Activated T-cell treated with anti-CD3 and anti-CD28 coated beads, Interleukin-2, amount 50 U/mL, for 4 hours (primary cell): ENCODE results near the gene TMEM179. TPM values are rescaled to one million over a fixed set of nuclear protein-coding genes. Genes with fewer than 3 reads are reported as not detected.
A peak's percentile ranks its signal among the peaks of the same experiment; 100 is the strongest.
"Not testable (repeated sequence)": the region's sequence is repeated elsewhere in the genome, so short reads cannot be mapped to it uniquely, and the experiment has no call there.

Experiments
- ATAC-seq, 2 donors: fragments of 200-7000 bp; cut with Tn5 transposase; one replicate each; pipeline ENCODE4 v1.10.0; 2021
- DNase-seq: peaks from one replicate; pipeline ENCODE4 v3.0.0-alpha.2; 2020
- H3K27me3 Mint-ChIP-seq: one replicate; pipeline ENCODE4 v1.8.0; 2021; ENCODE audit warnings: low read depth, mixed read lengths
- H3K36me3 Mint-ChIP-seq: one replicate; pipeline ENCODE4 v1.8.0; 2022; ENCODE audit warnings: mixed read lengths; ENCODE audit not compliant: insufficient read depth
- H3K4me1 Mint-ChIP-seq: one replicate; pipeline ENCODE4 v1.8.0; 2021; ENCODE audit warnings: low read depth, mixed read lengths
- H3K4me3 Mint-ChIP-seq: one replicate; pipeline ENCODE4 v1.8.0; 2021; ENCODE audit warnings: mild to moderate bottlenecking, moderate library complexity, mixed read lengths
- H3K9me3 Mint-ChIP-seq: one replicate; pipeline ENCODE4 v1.8.0; 2021; ENCODE audit warnings: mixed read lengths
- total RNA-seq, 3 donors: library from RNA; stranded (reverse); gene quantifications; one replicate each; pipeline ENCODE4 v1.2.1, GENCODE V29; 2021

TMEM179 gene
- total RNA-seq, 3 donors from 2014 or later: not detected

DNA sequence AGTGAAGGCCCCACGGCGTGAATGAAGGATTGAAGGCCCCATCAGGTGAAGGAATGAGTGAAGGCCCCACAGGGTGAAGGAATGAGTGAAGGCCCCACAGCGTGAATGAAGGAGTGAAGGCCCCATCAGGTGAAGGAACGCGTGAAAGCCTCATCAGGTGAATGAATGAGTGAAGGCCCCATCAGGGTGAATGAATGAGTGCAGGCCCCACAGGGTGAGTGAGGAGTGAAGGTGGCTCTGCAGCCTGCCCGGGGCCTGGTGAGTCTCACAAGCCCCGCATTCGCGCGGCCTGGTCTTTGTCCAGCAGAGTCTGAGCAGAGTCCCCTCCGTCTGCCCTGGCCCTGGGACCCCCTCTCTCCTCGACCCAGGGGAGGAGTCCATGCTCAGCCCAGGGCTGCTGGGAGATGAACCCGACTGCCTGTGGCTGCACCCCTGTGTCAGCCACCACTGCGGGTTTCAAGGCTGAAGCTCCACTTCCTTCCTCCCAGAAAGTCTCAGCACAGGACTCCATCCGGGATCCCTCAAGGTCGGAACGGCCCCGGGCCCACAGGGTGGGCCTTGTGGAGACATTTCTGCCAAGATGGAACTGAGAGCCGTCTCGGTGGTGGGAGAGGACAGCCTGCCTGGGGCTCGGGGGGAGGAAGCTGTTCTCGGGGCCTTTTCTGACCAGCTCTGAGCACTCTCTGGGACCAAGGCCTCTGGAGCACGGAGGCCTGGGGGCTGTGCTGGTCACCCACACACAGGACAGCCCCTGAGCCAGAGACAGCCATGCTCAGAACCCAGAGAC, 37.4 kb upstream of the TMEM179 start:
- Mint-ChIP-seq H3K27me3 (peaks cover 19% of the 10 kb centered on the region), H3K9me3 (peaks cover 6% of the 10 kb centered on the region), H3K36me3 (no peaks in the 10 kb centered on the region), H3K4me3 (no peak overlapping the region), H3K4me1 (peaks cover 6% of the 10 kb centered on the region)
- peak in 1 of 2 donors; percentile 19 for ATAC-seq
- no peak for DNase-seq

DNA sequence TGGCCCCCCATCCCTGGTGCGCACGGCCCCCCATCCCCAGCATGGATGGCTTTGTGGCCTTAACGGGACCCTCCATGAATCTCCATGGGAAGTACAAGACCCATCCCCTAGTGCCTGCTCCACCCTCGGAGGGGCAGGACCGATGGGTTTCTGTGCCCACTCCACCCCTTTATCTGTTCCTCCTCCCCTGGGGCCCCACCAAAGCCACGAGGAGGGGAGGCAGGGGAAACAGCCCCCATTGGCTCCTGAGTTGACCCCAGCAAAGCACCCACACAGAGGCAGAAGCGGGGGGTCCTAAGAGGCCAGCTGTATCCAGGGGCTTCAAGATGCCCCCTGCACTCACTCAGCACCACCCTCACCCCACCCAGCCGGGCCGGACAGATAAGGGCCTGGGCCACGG, 36.1 kb upstream of the TMEM179 start:
- H3K4me3 Mint-ChIP-seq: no peak overlapping the region
- H3K36me3 Mint-ChIP-seq: no peaks in the 10 kb centered on the region
- H3K4me1 Mint-ChIP-seq: peaks cover 6% of the 10 kb centered on the region
- peaks cover 6% of the 10 kb centered on the region for H3K9me3 Mint-ChIP-seq
- DNase-seq (no peak), ATAC-seq (no peak)
- peaks cover 19% of the 10 kb centered on the region for H3K27me3 Mint-ChIP-seq

DNA sequence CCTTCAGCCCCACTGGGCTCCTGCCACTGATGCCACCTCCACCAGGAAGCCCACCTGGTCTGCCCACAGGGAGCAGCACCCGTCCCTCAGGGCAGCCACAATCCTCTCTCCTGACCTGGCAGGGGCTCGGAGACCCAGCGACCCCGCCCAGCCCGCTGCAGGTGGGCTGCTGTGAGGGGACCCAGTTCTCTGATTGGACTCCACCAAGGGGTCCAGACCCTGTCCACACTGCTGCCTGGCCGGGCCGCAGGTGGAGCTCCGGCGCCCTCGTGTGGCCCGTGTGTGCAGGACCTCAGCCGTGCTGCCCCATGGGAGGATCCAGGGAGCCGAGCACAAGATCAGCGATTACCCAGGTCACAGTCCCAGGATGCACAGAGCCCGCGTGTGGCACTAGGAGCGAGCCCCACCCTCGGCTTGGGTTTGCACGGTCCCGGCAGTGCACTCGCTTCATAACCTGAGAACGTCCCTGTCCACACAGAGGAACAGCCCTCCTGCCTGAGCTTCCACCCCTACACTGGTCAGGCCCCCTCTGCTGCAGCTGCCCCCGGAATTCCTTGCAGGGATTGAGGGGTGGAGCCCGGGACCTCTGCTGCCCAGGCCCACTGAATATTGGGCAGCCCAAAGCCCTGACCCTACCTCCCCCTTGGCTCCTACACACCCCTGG, 35.4 kb upstream of the TMEM179 start:
- DNase-seq: peak; percentile 33
- H3K9me3 Mint-ChIP-seq: peaks cover 2% of the 10 kb centered on the region
- peaks cover 6% of the 10 kb centered on the region for H3K4me1 Mint-ChIP-seq
- peaks cover 19% of the 10 kb centered on the region for H3K27me3 Mint-ChIP-seq
- no peak overlapping the region for H3K4me3 Mint-ChIP-seq
- peak; percentile 81 to 85 for ATAC-seq
- no peaks in the 10 kb centered on the region for H3K36me3 Mint-ChIP-seq

DNA sequence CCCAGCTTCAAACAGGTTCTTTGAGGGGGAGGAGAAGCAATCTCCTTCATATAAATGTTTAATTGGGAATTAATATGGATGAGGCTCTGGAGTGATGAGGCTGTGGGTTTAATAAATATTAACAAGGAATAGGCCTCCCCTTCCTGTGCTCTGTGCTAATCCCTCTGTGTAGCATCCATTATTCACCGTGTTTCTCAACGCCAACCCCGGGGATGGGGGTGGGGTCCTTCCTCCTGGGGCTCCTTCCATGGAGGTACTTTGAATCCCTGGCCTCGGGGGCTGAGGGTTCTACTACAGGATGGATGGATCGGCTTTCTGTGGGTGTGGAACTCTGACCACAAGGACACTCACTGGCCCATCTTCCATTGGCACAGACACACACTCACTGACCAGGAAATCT, 34.9 kb upstream of the TMEM179 start:
- no peaks in the 10 kb centered on the region for H3K9me3 Mint-ChIP-seq
- H3K4me3 Mint-ChIP-seq: no peak overlapping the region
- ATAC-seq (no peak), DNase-seq (no peak)
- peaks cover 19% of the 10 kb centered on the region for H3K27me3 Mint-ChIP-seq
- no peaks in the 10 kb centered on the region for H3K36me3 Mint-ChIP-seq
- peaks cover 6% of the 10 kb centered on the region for H3K4me1 Mint-ChIP-seq

DNA sequence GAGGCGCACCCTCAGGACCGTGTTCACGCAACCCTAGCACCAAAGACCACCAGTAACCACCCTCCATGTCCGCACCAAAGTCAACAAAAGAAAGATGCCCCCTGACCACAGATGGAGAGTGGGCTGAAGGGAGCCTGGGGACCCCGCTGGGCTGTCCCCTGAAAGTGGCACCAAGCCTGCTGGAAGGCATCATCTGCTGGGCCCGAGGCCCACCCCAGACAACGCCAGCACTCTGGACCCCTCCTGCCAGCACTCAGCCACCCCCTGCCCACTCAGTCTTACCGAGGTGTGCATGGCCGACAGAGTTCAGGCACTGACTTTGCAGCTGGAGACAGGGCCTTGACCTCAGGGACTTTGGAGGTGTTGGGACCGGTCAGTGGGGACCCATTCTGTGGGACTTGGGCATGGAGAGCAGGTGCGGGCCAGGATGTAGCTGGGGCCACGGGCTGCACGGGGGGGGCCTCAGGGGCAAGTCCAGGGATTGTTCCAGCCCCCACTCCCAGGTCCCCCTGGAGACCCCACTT, 34.4 kb upstream of the TMEM179 start:
- DNase-seq: no peak
- no peaks in the 10 kb centered on the region for H3K36me3 Mint-ChIP-seq
- no peak for ATAC-seq
- H3K27me3 Mint-ChIP-seq: peaks cover 19% of the 10 kb centered on the region
- peaks cover 6% of the 10 kb centered on the region for H3K4me1 Mint-ChIP-seq
- H3K4me3 Mint-ChIP-seq: no peak overlapping the region
- H3K9me3 Mint-ChIP-seq: no peaks in the 10 kb centered on the region

DNA sequence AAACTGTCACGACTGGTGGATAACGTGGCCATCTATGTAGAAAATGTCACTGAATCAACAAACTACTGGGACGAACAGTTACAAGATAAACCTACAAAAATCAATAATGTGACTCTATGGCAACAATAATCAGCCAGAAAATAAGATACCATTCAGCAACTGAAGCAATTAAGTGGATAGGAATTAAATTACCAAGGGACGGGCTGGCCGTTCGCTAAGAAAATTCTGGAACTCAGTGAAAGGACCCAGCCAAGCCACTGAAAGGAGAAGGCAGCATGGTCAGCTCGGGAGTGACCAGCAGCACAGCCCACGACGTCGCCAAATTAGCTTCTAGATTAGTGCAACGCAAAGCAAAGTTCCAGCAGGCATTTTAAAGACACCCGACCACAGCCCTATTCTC, 33.6 kb upstream of the TMEM179 start:
- ATAC-seq (no peak), DNase-seq (no peak)
- H3K4me3 Mint-ChIP-seq: no peak overlapping the region
- peaks cover 19% of the 10 kb centered on the region for H3K27me3 Mint-ChIP-seq
- no peaks in the 10 kb centered on the region for H3K9me3 Mint-ChIP-seq
- H3K36me3 Mint-ChIP-seq: no peaks in the 10 kb centered on the region
- peaks cover 6% of the 10 kb centered on the region for H3K4me1 Mint-ChIP-seq

DNA sequence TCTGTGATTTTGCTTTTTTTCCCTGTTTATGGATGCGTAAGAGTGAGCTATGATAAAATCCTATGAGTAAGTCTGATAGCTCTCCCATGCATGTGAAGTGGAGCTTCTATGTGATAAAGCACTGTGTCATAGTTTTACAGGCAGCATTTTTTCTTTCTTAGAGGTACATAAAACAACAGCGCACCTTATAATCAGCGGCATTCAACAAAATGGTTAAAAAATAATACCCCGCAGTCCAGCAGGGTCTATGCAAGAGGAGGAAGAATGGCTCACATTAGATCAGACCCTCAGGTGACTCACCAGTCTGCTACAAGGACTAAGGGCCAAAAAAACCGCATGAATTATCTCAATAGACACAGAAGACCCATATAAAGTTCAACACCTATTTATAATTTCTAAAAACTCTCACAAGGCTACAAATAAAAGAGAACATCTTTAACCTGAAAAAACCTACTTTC, 33.0 kb upstream of the TMEM179 start:
- Mint-ChIP-seq H3K4me3 (no peak overlapping the region), H3K27me3 (peaks cover 19% of the 10 kb centered on the region), H3K36me3 (no peaks in the 10 kb centered on the region), H3K4me1 (peaks cover 6% of the 10 kb centered on the region), H3K9me3 (no peaks in the 10 kb centered on the region)
- ATAC-seq (no peak), DNase-seq (no peak)

DNA sequence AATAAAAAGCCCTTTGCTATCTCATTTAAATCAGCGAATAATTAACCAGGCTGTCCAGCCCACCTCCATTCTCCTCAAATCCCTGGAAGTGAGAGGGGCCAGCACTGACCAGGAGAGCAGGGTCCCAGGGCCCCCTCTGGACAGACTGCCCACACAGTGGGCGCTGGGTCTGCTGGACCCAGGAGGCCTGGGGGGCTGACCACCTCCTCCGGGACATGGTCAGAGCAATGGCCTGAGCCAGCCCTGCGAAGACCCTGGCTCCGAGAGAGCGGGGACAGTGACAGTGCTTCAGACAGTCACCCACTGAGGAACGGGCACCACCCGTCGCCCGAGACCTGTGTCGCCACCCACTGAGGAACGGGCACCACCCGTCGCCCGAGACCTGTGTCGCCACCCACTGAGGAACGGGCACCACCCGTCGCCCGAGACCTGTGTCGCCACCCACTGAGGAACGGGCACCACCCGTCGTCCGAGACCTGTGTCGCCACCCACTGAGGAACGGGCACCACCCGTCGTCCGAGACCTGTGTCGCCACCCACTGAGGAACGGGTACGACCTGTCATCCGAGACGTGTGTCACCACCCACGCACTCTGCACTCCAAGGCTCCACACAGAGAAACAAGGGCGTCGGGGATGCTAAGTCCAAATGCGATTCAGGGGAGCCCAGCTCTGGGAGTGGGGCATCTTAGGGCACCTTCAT, 32.4 kb upstream of the TMEM179 start:
- not testable (repeated sequence) for H3K4me3 Mint-ChIP-seq, H3K4me1 Mint-ChIP-seq, H3K9me3 Mint-ChIP-seq, DNase-seq, ATAC-seq, H3K36me3 Mint-ChIP-seq
- peaks cover 19% of the 10 kb centered on the region for H3K27me3 Mint-ChIP-seq

DNA sequence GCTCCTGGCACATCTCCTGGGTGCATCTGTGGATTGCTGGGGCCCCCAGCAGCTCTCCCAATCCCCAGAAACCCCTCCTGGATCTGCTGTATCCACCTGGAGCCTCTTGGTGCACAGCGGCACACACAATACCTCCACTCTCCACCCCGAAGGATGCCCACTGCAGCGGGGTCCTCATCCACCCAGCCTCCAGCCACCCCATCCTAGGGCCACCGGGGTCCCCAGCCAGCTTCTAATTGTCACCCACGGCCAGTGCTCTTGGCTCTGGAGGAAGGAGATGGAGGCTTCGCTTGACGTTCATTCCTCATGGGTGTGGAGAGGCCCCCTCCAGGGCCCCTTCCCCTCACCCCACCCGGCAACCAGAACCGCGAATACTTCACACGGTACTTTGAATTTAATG, 31.6 kb upstream of the TMEM179 start:
- Mint-ChIP-seq H3K4me3 (no peak overlapping the region), H3K9me3 (no peaks in the 10 kb centered on the region), H3K27me3 (peaks cover 19% of the 10 kb centered on the region), H3K36me3 (no peaks in the 10 kb centered on the region), H3K4me1 (no peaks in the 10 kb centered on the region)
- ATAC-seq: no peak
- no peak for DNase-seq

DNA sequence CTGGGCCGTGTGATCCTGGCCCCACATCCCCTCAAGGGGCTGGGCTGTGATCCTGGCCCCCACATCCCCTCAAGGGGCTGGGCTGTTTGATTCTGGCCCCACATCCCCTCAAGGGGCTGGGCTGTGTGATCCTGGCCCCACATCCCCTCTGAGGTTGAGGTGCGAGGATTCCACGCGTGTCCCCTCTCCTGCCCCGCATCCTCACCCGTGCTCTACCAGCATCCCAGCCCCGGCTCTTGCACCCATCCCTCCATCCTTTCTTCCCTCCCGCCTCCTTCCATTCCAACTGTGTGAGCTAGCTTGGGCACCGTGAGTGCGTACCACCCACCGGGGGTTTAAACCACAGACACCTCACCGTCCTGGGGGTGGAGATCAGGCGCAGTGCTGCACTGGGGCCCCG, 31.1 kb upstream of the TMEM179 start:
- H3K27me3 Mint-ChIP-seq: peaks cover 19% of the 10 kb centered on the region
- H3K4me1 Mint-ChIP-seq: no peaks in the 10 kb centered on the region
- DNase-seq: no peak
- no peaks in the 10 kb centered on the region for H3K9me3 Mint-ChIP-seq
- no peak for ATAC-seq
- H3K4me3 Mint-ChIP-seq: no peak overlapping the region
- no peaks in the 10 kb centered on the region for H3K36me3 Mint-ChIP-seq

DNA sequence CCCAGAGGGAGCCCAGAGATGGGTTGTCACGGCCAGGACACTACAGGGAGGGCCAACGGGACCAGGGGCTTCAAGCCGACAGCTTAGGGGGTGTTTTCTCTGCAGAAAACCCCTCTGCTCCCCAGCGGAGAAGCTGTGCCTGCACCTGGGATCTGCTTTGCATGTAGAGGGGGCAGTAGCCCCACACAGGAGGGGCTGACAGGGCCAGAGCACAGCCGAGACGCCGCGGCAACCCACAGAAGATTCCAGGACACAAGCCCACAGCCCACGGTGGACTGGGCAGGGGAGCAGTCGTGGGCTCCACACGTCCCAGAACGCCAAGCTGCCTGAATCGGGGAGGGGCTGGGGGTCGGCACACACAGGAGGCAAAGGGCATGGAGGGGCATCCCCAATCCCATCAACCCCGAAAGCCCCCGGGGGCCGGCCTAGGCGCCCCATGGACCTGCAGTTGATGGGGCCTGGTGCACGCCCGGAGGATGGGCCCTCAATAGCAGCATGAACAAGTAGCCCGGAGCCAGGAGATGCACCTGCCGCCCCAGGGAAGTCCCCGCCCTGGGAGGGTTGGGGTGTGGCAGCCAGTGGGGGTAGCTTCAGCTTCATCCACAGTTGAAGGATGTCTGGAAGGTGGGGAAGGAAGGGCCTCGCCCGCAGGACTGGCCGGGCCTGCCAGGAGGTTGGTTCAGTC, 30.5 kb upstream of the TMEM179 start:
- Mint-ChIP-seq H3K4me1 (no peaks in the 10 kb centered on the region), H3K9me3 (no peaks in the 10 kb centered on the region), H3K27me3 (peaks cover 19% of the 10 kb centered on the region), H3K36me3 (no peaks in the 10 kb centered on the region), H3K4me3 (no peak overlapping the region)
- ATAC-seq: no peak
- no peak for DNase-seq

DNA sequence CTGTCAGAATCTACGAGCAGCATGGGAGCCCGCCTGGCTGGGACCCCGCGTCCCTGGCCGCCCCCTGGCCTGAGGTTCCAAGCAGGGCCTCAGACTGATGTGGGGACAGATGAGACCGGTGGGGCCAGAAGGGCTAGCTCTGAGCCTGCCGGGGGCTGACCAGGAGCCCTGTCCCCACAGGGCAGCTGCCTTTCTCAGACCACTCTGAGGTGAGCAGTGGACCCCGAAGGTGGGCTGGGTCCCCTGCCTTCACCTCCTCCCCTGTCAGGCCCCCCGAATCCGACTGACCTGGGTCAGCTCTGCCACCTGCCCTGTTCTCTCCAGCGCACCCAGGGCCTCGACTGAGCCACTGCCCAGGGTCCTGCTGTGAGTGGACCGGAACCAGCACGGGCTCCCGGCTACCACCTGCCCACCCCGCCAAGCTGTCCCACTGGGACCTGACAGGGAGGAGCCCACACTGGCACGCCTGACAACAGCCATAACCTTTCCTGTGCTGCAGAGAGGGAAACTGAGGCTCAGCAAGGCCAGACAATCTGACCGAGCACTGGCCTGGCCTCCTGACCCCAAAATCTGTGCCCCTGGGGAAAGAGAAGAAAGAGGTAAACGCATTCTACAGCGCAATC, 29.7 kb upstream of the TMEM179 start:
- ATAC-seq (no peak), DNase-seq (no peak)
- Mint-ChIP-seq H3K9me3 (peaks cover 4% of the 10 kb centered on the region), H3K27me3 (peaks cover 13% of the 10 kb centered on the region), H3K4me1 (no peaks in the 10 kb centered on the region), H3K4me3 (no peak overlapping the region), H3K36me3 (no peaks in the 10 kb centered on the region)

DNA sequence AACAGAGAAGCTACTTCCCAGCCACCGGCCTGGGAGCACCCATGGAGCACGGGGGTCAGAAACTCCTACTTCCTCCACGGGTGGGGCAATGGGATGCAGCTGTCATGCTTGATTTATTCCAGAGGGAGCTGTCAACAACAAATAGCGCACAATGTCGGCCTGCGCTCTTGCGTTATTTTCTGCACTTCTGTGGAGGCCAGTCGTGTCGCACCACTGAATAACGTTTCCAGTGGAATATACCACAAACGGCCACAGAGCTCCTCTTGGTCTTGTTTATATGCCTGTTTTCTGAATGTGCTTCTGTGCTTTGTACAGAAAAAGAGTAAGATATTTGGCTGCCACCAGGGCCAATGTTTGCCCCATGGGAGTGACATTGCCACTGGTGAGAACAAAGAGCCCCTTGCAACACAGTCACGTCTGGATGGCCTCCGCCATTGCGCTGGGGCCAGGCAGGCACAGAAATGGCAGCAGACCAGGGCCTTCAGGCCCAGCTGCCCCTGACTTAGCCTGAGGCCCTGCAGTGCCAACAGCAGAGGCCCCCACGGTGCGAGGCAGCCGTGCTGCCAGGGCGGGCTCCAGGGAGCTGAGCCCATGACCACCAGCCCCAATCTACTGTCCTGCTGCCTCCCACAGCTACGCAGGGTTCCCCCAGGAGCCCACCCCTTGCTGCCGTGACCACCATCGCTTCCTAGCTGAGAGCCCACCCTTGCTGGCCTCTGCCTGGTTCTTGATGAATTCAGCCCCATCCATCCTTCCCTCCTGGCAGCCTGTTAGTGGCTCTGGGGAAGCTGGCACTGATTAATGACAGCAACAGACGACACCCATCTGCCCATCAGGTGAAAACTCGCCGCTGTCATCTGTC, 28.9 kb upstream of the TMEM179 start:
- Mint-ChIP-seq H3K36me3 (no peaks in the 10 kb centered on the region), H3K27me3 (peaks cover 12% of the 10 kb centered on the region), H3K4me1 (no peaks in the 10 kb centered on the region), H3K9me3 (peaks cover 8% of the 10 kb centered on the region), H3K4me3 (no peak overlapping the region)
- DNase-seq: no peak
- ATAC-seq: no peak
